GM21737 (cell line): Measurements from ENCODE around the gene PPM1M.

ENCODE experiments used
- ATAC-seq: cut with Tn5 transposase; IDR thresholded peaks from one replicate; pipeline ENCODE4 v1.9.1; 2021; ENCODE audit warnings: mild to moderate bottlenecking, moderate library complexity; ENCODE audit not compliant: unreplicated experiment

Gene PPM1M, protein sequence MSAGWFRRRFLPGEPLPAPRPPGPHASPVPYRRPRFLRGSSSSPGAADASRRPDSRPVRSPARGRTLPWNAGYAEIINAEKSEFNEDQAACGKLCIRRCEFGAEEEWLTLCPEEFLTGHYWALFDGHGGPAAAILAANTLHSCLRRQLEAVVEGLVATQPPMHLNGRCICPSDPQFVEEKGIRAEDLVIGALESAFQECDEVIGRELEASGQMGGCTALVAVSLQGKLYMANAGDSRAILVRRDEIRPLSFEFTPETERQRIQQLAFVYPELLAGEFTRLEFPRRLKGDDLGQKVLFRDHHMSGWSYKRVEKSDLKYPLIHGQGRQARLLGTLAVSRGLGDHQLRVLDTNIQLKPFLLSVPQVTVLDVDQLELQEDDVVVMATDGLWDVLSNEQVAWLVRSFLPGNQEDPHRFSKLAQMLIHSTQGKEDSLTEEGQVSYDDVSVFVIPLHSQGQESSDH

DNA sequence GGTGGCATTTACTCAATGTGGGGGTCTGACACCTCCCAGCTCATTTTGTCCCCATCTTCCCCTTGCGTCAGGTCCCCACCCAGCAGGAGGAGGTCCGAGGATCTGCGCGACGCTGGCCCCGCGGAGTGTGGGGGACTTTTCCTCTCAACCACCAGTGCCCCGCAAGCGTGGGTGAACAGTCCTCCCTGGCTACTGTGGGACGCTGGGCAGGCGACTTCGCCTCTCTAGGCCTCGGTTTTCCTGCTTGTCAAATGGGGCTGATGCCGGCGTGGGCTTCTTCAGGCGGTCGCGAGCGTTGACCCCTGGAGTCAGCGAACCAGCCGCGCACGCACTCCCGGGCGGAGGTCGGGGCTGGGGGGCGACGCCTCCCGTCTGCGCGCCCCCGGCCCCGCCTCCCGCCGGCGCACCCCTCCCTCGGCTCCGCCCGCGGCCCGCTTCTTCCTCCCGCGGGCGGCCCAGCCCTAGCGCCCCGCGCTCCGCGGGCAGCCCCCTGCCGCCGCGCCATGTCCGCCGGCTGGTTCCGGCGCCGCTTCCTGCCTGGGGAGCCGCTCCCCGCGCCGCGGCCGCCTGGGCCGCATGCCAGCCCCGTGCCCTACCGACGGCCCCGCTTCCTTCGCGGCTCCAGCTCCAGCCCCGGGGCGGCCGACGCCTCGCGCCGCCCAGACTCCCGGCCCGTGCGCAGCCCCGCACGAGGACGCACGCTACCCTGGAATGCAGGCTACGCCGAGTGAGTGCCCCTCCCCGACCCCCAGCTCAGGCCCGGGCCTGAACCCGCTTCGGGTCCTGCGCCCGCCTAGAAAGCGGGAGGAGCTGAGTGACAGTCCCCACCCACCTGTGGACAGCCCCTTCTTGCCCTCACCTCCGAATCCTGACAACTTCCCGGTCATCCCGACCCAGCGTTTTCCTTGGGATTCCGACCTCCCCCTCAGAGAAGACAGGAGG is at the start of gene PPM1M:
TSS of gene PPM1M (plus strand) at position 438 of the 942 bp plus-strand sequence. CDS start at position 504, 66 bp downstream.
- peak; percentile 28 for ATAC-seq

DNA sequence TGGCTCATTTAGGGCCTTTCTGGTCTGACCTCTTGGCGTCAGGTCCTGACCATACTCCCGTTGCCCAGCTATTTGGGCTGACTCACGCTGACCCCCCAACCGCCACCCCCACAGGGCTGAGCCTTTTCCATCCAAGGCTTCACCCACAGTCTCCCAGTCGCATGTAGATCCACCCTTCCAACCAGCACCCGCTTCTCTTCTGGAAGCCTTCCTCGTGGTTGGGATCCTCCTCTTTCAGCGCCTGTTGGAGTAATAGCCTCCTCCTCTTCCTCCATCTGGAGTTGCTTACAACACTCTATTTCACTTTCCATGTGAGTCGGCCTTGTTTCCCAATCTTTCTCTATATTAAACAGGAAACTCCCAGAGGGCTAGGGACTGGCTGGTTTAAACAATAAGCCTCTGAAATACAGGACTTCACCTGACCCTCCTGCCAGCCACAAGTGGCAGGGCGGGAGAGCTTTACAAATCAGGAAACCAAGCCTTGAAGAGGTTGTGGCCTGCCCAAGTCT is 49.7 kb upstream of the PPM1M start:
- no peak for ATAC-seq

DNA sequence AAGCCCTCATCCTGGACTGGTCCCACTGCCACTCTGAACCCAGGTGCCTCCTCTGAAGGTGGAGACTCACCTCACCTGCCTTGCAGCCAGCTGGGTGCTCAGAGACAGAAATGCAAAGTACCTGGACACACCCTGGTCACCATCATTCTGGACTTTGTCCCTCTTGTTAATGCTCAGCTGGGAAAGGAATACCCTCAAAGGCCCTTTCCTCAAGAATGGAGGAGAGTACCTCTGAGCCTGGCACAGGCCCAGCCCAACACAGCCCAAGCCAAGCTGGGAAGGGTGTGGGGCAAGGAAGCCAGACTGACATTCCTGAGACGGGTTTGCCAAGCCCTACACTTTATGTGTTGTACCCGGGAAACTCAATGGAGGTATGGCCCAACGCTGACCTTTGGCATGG is 48.6 kb upstream of the PPM1M start:
- ATAC-seq = no peak

DNA sequence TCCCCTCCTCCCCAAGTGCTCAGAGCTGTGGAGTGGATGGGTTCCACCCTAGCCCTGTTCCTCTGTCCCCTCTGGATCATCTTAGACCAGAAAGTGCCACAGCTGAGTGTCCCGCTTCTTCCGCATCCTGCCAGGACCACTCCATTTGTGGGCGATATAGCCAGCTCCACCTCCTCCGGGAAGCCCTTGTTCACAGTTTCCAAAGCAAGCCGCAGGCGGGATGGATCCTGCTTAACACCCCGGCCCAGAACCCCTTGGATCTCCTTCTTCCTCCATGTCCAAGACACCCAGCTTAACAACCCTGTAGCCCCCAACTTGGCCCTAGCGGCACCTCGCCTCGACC is 48.1 kb upstream of the PPM1M start:
- ATAC-seq = no peak

DNA sequence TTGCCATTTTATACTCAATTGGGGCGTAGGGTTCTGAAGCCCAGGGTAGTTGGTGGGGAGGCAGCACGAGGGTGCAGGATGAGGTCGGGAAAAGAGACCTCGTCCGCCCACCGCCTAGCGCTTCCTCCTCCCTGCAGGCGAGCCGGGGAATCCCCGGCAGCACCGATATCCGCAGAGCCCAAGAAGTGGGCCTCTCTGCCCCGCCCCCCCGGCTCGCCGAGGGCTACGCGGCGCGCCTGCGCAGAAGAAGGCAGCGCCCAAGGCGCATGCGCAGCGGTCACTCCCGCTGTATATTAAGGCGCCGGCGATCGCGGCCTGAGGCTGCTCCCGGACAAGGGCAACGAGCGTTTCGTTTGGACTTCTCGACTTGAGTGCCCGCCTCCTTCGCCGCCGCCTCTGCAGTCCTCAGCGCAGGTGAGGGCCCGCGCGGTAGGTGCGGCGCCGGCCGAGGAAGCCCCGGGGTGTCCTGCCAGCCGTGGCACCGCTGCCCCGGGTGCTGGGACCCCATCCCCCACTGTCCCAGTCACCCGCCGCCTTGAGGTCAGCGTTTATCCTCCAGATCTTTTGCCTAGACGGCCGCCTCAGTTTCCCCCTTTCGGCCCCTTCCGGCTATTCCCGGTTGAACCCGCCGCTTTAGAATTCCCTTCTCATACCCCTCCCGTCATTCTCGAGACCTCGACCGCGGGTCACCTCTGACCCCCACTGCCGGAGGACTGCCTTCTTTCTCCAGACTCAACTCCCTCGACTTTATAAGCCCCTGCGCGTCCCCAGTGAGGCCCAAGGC is 47.5 kb upstream of the PPM1M start, which contains the start of gene ALAS1:
TSS of gene ALAS1 (plus strand) at position 319 of the 784 bp plus-strand sequence. CDS start 1,082 bp downstream, outside the sequence.
- ATAC-seq = peak; percentile 80

DNA sequence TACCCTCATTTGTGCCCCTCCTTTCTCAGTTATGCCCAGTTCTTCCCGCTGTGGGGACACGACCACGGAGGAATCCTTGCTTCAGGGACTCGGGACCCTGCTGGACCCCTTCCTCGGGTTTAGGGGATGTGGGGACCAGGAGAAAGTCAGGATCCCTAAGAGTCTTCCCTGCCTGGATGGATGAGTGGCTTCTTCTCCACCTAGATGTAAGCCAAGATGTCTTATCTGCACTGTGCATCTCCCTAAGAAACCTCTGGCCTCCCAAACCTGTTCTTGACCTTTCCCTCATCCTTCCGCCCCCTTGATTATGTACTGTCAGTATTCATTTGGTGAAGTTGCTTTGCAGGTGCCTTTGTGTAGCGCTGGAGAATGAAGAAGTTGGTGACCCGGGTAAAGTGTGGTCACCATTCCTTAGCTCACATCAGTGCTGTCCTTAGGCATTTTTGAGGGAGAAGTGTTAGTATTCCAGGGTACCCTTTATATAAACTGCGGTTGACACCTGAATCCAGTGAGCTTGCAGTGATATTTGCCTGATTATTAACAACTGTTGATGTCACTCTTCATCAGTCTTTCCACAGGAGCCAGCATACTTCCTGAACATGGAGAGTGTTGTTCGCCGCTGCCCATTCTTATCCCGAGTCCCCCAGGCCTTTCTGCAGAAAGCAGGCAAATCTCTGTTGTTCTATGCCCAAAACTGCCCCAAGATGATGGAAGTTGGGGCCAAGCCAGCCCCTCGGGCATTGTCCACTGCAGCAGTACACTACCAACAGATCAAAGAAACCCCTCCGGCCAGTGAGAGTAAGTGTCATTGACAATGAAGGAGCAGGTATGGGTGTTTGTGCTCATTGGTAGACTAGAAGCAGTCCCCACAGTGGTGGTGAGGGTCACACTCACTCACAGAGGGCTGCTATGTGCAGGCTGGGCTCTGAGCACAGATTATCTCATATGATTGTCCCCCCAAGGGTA is 46.6 kb upstream of the PPM1M start:
- no peak for ATAC-seq

DNA sequence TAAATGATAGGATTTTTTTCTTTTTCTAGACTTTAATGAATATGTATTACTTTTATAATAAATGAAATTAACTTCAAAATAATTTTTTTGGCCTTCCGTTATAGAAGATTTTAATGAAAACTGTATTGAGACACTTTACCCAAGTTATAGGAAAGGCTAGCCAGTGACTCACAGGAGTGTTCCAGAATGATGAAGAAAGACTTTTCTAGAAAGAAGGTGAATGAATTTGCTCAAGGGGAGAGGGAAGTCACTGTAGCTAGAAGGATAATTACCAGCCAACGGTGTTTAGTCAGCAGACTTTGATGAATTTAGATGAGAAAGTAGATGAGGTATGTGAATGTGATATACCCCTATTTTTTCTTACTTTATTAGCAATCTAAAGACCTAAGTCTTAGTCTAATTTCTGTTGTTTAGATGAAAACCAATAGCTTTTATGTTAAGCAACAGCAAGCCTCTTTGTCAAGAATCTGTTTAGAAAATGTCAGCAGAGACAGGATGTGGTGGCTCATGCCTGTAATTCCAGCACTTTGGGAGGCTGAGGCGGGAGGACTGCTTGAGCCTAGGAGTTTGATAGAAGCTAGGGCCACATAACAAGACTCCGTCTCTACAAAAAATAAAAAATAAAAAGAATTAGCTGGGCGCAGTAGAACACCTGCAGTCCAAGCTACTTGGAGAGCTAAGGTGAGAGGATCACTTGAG is 44.4 kb upstream of the PPM1M start:
- ATAC-seq = no peak

DNA sequence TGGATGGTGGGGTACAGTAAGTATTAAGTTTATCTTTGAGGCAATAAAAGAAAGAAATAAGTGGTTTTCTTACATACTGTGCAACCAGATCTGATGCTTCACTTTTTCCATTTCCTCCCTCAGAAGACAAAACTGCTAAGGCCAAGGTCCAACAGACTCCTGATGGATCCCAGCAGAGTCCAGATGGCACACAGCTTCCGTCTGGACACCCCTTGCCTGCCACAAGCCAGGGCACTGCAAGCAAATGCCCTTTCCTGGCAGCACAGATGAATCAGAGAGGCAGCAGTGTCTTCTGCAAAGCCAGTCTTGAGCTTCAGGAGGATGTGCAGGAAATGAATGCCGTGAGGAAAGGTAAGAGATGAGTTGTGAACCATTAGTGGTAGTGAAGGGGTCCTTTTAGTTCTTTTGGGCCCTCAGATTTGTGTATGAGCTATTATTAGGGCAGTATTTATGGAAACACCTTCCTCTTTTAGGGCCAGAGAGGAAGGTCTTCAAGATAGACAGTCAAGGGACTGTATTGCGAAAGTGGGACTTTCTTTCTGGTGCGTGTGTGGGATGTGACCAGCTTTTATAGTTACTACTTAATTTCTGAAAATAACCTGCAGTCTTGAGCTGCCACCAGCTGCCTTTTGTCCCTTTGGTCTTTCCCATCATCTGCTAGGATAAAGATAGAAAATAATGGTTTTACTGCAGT is 43.0 kb upstream of the PPM1M start:
- ATAC-seq = no peak

DNA sequence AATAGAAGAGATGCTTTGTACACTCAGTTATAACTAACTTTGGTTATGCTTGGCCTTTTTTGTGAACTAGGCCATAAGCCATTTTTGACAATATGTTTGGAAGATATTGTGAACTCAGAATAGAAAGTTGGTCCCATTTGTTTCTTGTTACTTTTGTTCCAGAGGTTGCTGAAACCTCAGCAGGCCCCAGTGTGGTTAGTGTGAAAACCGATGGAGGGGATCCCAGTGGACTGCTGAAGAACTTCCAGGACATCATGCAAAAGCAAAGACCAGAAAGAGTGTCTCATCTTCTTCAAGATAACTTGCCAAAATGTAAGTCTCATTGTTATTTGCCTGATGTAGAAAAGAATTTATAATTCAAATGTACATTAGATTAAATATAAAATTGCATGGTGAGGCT is 41.9 kb upstream of the PPM1M start:
- ATAC-seq = no peak

DNA sequence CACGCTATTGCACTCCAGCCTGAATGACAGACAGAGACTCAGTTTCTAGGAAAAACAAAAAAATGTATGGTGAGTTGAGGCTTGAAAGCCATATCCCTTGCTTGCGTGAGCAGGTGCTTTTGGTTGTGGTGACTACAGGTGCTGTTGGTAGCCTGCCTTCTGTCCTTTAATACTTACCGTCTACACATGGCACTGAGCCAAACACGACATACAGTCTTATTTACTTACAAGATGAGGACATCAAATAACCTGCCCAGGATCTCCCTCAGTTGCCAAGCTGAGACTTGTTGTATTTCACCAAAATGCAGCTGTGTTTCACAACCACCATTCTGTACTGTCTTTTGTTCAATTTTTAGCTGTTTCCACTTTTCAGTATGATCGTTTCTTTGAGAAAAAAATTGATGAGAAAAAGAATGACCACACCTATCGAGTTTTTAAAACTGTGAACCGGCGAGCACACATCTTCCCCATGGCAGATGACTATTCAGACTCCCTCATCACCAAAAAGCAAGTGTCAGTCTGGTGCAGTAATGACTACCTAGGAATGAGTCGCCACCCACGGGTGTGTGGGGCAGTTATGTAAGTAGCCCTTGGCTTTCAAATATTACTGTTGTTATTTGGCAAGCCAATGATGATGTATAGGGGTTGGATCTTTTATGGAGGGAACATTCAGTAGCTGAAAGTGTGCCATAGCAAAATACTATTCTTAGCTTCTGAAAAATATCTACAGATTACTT is 41.1 kb upstream of the PPM1M start:
- no peak for ATAC-seq

DNA sequence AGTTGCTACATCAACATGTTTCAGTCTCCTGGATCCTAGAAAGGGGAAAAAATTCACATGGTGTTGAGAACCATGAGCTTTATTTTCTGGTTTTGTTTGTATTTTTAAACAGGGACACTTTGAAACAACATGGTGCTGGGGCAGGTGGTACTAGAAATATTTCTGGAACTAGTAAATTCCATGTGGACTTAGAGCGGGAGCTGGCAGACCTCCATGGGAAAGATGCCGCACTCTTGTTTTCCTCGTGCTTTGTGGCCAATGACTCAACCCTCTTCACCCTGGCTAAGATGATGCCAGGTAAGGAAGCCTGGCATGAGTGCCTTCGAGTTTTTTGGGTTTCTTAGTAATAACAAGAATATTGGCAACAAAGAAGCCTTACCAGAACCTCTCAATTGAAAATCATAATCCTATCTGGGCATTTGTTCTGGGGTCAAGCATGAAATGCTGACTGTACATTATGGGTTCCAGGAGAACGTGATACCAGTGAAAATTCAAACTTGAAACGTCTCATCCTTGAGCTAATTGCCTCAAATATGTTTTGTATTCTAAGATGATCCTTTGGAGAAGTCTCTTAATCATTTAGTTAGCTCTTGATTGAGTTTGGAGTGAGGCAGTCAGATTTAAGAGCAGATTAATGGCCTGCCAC is 39.7 kb upstream of the PPM1M start:
- ATAC-seq = no peak

DNA sequence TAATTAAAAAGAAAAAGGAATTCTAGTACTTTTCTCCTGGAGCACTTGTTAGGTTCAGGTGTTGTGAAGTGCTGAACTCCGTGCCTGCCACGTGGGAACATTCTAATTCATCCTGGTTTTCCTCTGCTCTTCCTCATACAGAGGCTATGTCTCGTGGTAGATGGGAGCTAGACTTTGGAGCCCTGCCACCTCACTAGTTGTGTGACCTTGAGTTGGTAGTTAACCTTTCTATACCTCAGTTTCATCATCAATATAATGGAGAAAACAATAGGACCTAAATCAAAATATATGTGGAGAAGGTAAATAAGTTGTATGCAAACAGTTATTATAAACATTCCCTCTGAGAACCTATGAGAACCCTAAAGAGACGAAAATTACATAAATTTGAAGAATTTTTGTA is 37.0 kb upstream of the PPM1M start:
- ATAC-seq = no peak

DNA sequence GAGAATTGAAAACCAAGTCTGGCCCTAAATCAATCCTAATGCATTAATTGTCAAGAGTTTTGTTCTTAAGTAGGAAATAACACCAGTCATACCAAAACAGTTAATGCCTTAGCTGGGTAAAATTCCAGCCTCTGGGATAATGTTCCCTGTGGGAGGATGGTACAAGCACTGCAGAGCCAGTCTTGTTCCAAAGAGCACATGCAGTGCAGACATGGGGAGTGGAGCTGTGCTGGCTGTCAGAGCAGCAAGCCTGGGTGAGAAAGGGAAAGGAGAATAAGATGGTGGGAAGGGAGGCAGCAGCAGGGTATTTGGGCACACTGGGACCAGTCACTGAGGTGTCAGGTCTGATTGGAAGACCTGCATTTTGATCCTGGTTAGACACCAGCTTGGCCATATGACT is 35.5 kb upstream of the PPM1M start:
- ATAC-seq = no peak

DNA sequence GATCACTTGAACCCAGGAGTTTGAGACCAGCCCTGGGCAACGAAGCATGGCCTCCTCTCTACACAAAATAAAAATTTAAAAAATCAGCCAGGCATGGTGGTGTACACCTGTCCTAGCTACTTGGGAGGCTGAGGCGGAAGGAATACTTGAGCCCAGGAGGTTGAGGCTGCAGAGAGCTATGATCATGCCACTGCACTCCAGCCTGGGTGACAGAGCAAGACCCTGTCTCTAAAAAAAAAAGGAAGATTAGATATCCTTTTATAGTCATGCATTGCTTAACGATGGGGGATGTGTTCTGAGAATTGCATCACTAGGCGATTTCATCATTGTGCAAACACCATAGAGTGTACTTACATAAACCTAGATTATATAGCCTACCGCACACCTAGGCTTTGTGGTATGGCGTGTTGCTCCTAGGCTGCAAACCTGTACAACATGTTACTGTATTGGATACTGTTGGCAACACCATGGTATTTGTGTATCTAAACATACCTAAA is 35.0 kb upstream of the PPM1M start:
- ATAC-seq = no peak

DNA sequence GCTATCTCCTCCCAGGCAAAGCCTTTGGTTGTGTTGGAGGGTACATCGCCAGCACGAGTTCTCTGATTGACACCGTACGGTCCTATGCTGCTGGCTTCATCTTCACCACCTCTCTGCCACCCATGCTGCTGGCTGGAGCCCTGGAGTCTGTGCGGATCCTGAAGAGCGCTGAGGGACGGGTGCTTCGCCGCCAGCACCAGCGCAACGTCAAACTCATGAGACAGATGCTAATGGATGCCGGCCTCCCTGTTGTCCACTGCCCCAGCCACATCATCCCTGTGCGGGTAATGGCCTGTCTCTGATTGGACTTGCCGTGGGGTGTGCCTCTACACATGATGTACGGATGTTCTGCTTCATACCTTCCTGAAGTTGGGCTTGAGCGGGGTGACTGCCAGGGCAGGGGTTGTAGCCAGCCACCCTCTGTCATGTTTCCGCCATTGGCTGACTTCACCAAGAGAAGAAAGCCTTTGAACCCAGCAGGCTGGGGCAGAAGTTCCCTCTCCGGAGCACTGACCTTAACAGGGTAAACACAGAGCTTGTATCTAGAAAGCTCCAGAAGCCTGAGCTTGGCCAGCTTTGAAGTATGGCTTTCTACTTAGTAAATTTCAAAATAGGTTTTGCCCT is 34.2 kb upstream of the PPM1M start:
- no peak for ATAC-seq

DNA sequence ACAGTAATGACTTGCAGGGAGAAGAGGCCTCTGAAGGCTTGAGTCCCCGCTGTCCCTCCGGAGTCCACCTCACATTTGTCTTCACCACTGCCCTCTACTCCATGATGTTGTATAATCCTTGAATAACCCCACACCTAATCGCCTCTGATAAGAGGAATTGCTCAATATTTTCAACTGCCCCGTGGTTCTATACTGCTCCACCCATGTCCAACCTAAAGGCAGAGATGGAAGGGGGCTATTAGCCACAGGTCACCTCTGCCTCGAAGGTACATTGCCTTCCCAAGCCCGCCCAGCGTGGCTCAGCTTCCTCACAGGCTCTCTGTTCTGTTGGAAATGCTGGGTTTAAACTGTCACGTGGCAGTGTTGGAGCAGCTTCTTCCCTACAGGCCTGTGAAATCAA is 32.6 kb upstream of the PPM1M start:
- no peak for ATAC-seq

DNA sequence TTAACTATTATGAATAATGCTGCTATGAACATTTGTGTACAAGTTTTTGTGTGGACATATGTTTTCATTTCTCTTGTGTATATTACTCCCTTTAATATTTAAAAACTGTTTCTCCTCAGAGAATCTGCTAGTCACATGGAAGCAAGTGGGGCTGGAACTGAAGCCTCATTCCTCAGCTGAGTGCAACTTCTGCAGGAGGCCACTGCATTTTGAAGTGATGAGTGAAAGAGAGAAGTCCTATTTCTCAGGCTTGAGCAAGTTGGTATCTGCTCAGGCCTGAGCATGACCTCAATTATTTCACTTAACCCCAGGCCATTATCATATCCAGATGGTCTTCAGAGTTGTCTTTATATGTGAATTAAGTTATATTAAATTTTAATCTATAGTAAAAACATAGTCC is 31.7 kb upstream of the PPM1M start:
- ATAC-seq = no peak
